ENCODE results near the gene SLC25A31.

Gene SLC25A31

DNA sequence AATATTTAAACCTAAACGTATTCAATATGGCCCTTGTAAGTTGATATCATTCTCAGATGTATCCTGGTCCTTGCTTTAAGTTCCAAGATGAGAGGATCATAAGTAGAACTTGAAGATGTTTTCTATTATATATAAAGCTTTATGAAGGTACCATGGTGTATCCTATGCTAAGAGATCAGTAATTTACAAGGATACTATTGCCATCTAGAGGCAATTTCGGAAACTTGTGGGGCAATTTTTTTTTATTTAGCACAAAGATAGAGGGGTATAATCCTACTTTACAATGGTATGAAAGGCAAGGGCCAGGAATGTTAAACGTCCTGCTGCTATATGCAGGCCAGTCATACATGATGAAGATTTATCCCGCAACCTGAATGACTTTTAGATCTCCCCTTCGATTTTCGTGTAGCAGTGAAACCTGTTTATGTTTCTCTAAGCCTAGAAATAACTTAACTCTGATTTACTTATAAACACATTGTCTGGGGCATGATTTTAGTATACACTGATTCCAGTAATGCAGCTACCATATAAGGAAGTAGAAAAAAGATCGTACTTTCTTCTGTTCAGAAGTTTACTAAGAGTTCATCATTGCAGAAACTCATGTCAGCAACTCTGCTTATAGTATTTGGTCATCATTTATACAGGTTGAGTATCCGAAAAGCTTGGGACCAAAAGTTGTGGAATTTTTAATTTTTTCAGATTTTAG lies 2.6 kb downstream of the SLC25A31 start:
- H3K27ac ChIP-seq: no peak overlapping the region
- no peak overlapping the region for H3K4me2 ChIP-seq
- H4K20me1 ChIP-seq (ENCODE audit: insufficient read depth): no peaks in the 10 kb centered on the region
- H3K4me3 ChIP-seq (IDR thresholded peaks at IDR 0.05; ENCODE audit: insufficient read depth, low read depth, low read length): no peak overlapping the region
- H3K4me1 ChIP-seq (ENCODE audit: low read depth, poor library complexity, severe bottlenecking): no peaks in the 10 kb centered on the region
- no peaks in the 10 kb centered on the region for H3K27me3 ChIP-seq (ENCODE audit: insufficient read depth, low read depth)
- TF ChIP-seq, protein P1, sequence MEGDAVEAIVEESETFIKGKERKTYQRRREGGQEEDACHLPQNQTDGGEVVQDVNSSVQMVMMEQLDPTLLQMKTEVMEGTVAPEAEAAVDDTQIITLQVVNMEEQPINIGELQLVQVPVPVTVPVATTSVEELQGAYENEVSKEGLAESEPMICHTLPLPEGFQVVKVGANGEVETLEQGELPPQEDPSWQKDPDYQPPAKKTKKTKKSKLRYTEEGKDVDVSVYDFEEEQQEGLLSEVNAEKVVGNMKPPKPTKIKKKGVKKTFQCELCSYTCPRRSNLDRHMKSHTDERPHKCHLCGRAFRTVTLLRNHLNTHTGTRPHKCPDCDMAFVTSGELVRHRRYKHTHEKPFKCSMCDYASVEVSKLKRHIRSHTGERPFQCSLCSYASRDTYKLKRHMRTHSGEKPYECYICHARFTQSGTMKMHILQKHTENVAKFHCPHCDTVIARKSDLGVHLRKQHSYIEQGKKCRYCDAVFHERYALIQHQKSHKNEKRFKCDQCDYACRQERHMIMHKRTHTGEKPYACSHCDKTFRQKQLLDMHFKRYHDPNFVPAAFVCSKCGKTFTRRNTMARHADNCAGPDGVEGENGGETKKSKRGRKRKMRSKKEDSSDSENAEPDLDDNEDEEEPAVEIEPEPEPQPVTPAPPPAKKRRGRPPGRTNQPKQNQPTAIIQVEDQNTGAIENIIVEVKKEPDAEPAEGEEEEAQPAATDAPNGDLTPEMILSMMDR (conservative IDR thresholded peaks at IDR 0.05; ENCODE audit: low read depth, low read length): peak; percentile 74
- no peak overlapping the region for H2AFZ ChIP-seq (ENCODE audit: low read depth)
- no peaks in the 10 kb centered on the region for H3K79me2 ChIP-seq (ENCODE audit: insufficient read depth, low read depth)
- H3K9ac ChIP-seq: no peak overlapping the region
- no peaks in the 10 kb centered on the region for H3K36me3 ChIP-seq (ENCODE audit: insufficient read depth)

DNA sequence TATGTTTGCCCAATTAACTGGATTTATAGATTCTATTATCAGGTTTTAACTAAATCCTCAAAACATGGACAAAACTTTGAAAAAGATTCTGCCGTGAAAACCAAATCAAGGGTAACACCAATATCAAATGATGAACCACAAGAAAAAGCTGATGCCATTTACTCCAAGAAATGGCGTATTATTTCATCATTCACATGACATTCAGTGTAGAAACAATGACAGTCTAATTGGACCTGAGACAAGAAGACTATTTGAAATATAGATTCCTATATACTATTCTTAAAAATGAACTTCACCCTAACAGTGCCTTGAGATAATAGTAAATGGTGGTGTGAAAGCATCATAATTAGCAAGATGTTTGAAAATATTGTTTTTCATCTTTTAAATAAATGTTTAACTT lies 4.8 kb downstream of the SLC25A31 start:
- H3K79me2 ChIP-seq (ENCODE audit: insufficient read depth, low read depth): no peaks in the 10 kb centered on the region
- no peak overlapping the region for H3K4me2 ChIP-seq
- no peaks in the 10 kb centered on the region for H3K27me3 ChIP-seq (ENCODE audit: insufficient read depth, low read depth)
- TF ChIP-seq, protein P1 (conservative IDR thresholded peaks at IDR 0.05; ENCODE audit: low read depth, low read length): no peak
- no peaks in the 10 kb centered on the region for H4K20me1 ChIP-seq (ENCODE audit: insufficient read depth)
- no peak overlapping the region for H3K4me3 ChIP-seq (IDR thresholded peaks at IDR 0.05; ENCODE audit: insufficient read depth, low read depth, low read length)
- H3K9ac ChIP-seq: no peak overlapping the region
- no peaks in the 10 kb centered on the region for H3K4me1 ChIP-seq (ENCODE audit: low read depth, poor library complexity, severe bottlenecking)
- H3K36me3 ChIP-seq (ENCODE audit: insufficient read depth): no peaks in the 10 kb centered on the region
- no peak overlapping the region for H2AFZ ChIP-seq (ENCODE audit: low read depth)
- H3K27ac ChIP-seq: no peak overlapping the region

DNA sequence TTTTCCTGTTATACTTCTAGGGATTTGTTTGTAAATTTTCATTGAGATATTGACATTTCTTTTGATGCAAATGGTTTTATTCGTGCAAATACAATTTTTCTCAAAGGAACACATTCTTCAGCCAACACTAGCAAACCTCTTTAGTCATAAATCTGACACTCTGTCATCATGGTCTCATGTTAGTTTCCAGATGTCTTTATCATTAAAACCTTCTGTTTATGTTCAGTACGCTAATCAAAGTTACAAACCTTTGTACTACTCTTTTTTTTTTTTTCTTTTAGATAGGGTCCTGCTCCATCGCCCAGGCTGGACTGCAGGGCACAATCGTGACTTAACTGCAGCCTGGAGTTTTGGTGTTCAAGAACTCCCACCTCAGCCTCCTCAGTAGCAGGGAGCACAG lies 7.1 kb downstream of the SLC25A31 start:
- H3K27ac ChIP-seq: no peak overlapping the region
- TF ChIP-seq, protein P1 (conservative IDR thresholded peaks at IDR 0.05; ENCODE audit: low read depth, low read length): no peak
- no peaks in the 10 kb centered on the region for H3K4me1 ChIP-seq (ENCODE audit: low read depth, poor library complexity, severe bottlenecking)
- no peak overlapping the region for H3K4me3 ChIP-seq (IDR thresholded peaks at IDR 0.05; ENCODE audit: insufficient read depth, low read depth, low read length)
- no peaks in the 10 kb centered on the region for H4K20me1 ChIP-seq (ENCODE audit: insufficient read depth)
- H3K36me3 ChIP-seq (ENCODE audit: insufficient read depth): no peaks in the 10 kb centered on the region
- no peaks in the 10 kb centered on the region for H3K27me3 ChIP-seq (ENCODE audit: insufficient read depth, low read depth)
- no peaks in the 10 kb centered on the region for H3K79me2 ChIP-seq (ENCODE audit: insufficient read depth, low read depth)
- no peak overlapping the region for H2AFZ ChIP-seq (ENCODE audit: low read depth)
- H3K9ac ChIP-seq: no peak overlapping the region
- no peak overlapping the region for H3K4me2 ChIP-seq

DNA sequence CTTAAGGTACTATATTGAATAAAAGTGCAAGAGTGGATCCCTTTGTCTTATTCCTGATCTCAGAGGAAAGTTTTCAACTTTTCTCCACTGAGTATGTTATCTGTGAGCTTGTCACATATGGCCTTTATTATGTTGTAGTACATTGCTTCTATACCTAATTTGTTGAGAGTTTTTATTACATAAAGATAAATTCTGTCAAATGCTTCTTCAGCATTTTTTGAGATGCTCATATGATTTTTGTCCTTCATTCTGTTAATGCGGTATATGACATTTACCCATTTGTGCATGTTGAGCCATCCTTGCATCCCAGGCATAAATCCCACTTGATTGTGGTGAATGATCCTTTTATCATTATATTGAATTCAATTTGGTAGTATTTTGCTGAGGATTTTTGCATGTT lies 11.0 kb downstream of the SLC25A31 start:
- no peak overlapping the region for H2AFZ ChIP-seq (ENCODE audit: low read depth)
- no peak overlapping the region for H3K27ac ChIP-seq
- H3K36me3 ChIP-seq (ENCODE audit: insufficient read depth): no peaks in the 10 kb centered on the region
- TF ChIP-seq, protein P1 (conservative IDR thresholded peaks at IDR 0.05; ENCODE audit: low read depth, low read length): no peak
- H3K9ac ChIP-seq: no peak overlapping the region
- H3K4me1 ChIP-seq (ENCODE audit: low read depth, poor library complexity, severe bottlenecking): no peaks in the 10 kb centered on the region
- no peaks in the 10 kb centered on the region for H3K79me2 ChIP-seq (ENCODE audit: insufficient read depth, low read depth)
- H3K4me2 ChIP-seq: no peak overlapping the region
- no peak overlapping the region for H3K4me3 ChIP-seq (IDR thresholded peaks at IDR 0.05; ENCODE audit: insufficient read depth, low read depth, low read length)
- H4K20me1 ChIP-seq (ENCODE audit: insufficient read depth): no peaks in the 10 kb centered on the region
- no peaks in the 10 kb centered on the region for H3K27me3 ChIP-seq (ENCODE audit: insufficient read depth, low read depth)
